H9 (cell line): ENCODE data around the gene TMA7. TPM values are rescaled to one million over a fixed set of nuclear protein-coding genes. Genes with fewer than 3 reads are reported as not detected.
"Not testable (repeated sequence)": the region's sequence is repeated elsewhere in the genome, so short reads cannot be mapped to it uniquely, and the experiment has no call there.

Experiments
- DNase-seq: peaks from one replicate; pipeline ENCODE4 v3.0.0-alpha.2; 2017
- H2AFZ ChIP-seq: one replicate; pipeline ENCODE4 v1.6.1; 2013; ENCODE audit warnings: mild to moderate bottlenecking, low read length, control low read depth, moderate library complexity
- H2AK5ac ChIP-seq: 2 replicates; pipeline ENCODE4 v1.6.1; 2013; ENCODE audit warnings: low read length, control low read depth, mixed read lengths; ENCODE audit not compliant: insufficient read length
- H2BK120ac ChIP-seq: one replicate; pipeline ENCODE4 v1.6.1; 2013; ENCODE audit warnings: low read depth, mild to moderate bottlenecking, low read length, control low read depth, inconsistent platforms; ENCODE audit not compliant: poor library complexity, severe bottlenecking
- H2BK12ac ChIP-seq: 2 replicates; pipeline ENCODE4 v1.6.1; 2013; ENCODE audit warnings: low read length, control low read depth, mixed read lengths, low read depth; ENCODE audit not compliant: insufficient read length
- H2BK15ac ChIP-seq: 2 replicates; pipeline ENCODE4 v1.6.1; 2013; ENCODE audit warnings: low read depth, low read length, control low read depth
- H2BK20ac ChIP-seq: one replicate; pipeline ENCODE4 v1.6.1; 2013; ENCODE audit warnings: low read depth, mild to moderate bottlenecking, low read length, control low read depth, inconsistent platforms; ENCODE audit not compliant: poor library complexity, severe bottlenecking
- H2BK5ac ChIP-seq: 2 replicates; pipeline ENCODE4 v1.6.1; 2013; ENCODE audit warnings: low read length, control low read depth, mixed read lengths; ENCODE audit not compliant: insufficient read length
- H3K14ac ChIP-seq: 2 replicates; pipeline ENCODE4 v1.6.1; 2013; ENCODE audit warnings: low read length, control low read depth; ENCODE audit not compliant: insufficient read depth
- H3K18ac ChIP-seq: 2 replicates; pipeline ENCODE4 v1.6.1; 2013; ENCODE audit warnings: low read depth, mild to moderate bottlenecking, mixed read lengths, low read length, control low read depth; ENCODE audit not compliant: insufficient read length
- H3K23ac ChIP-seq: 2 replicates; pipeline ENCODE4 v1.6.1; 2013; ENCODE audit warnings: low read length, control low read depth, mixed read lengths, low read depth; ENCODE audit not compliant: insufficient read length
- H3K23me2 ChIP-seq: 2 replicates; pipeline ENCODE4 v1.6.1; 2013; ENCODE audit warnings: low read depth, mild to moderate bottlenecking, mixed read lengths, low read length, control low read depth; ENCODE audit not compliant: insufficient read length, poor library complexity, severe bottlenecking
- H3K27ac ChIP-seq: 2 replicates; pipeline ENCODE4 v1.5.1; 2013; ENCODE audit warnings: low read length, control low read depth, mixed read lengths, low read depth; ENCODE audit not compliant: insufficient read length
- H3K27me3 ChIP-seq: 2 replicates; pipeline ENCODE4 v1.6.1; 2013; ENCODE audit warnings: low read length, control low read depth, inconsistent platforms; ENCODE audit not compliant: insufficient read depth
- H3K4ac ChIP-seq: 2 replicates; pipeline ENCODE4 v1.6.1; 2013; ENCODE audit warnings: low read depth, mild to moderate bottlenecking, control low read depth, inconsistent platforms, low read length, moderate library complexity
- H3K4me1 ChIP-seq: 2 replicates; pipeline ENCODE4 v1.6.1; 2013; ENCODE audit warnings: low read length, control low read depth, inconsistent platforms; ENCODE audit not compliant: insufficient read depth
- H3K4me2 ChIP-seq: 2 replicates; pipeline ENCODE4 v1.6.1; 2013; ENCODE audit warnings: low read length, control low read depth, mixed read lengths; ENCODE audit not compliant: insufficient read length, insufficient read depth
- H3K56ac ChIP-seq: 2 replicates; pipeline ENCODE4 v1.6.1; 2013; ENCODE audit warnings: low read depth, mild to moderate bottlenecking, mixed read lengths, low read length, control low read depth; ENCODE audit not compliant: insufficient read length
- H3K79me1 ChIP-seq: 2 replicates; pipeline ENCODE4 v1.6.1; 2013; ENCODE audit warnings: low read depth, mild to moderate bottlenecking, moderate library complexity, low read length, control low read depth, inconsistent platforms; ENCODE audit not compliant: insufficient read depth, poor library complexity, severe bottlenecking
- H3K79me2 ChIP-seq: 2 replicates; pipeline ENCODE4 v1.6.1; 2013; ENCODE audit warnings: low read length, control low read depth, inconsistent platforms; ENCODE audit not compliant: insufficient read depth
- H3K9ac ChIP-seq: 2 replicates; pipeline ENCODE4 v1.6.1; 2013; ENCODE audit warnings: low read length, control low read depth, mixed read lengths; ENCODE audit not compliant: insufficient read length; ENCODE audit errors: extremely low read depth
- H3K9me3 ChIP-seq: one replicate; pipeline ENCODE4 v1.6.1; 2013; ENCODE audit warnings: low read depth, low read length, inconsistent platforms; ENCODE audit not compliant: control insufficient read depth
- H3T11ph ChIP-seq: one replicate; pipeline ENCODE4 v1.6.1; 2013; ENCODE audit warnings: mild to moderate bottlenecking, low read length, control low read depth, inconsistent platforms
- H4K20me1 ChIP-seq: one replicate; pipeline ENCODE4 v1.6.1; 2013; ENCODE audit not compliant: control insufficient read depth, insufficient read length, insufficient read depth
- H4K5ac ChIP-seq: 2 replicates; pipeline ENCODE4 v1.6.1; 2013; ENCODE audit warnings: low read depth, mild to moderate bottlenecking, mixed read lengths, low read length, control low read depth; ENCODE audit not compliant: insufficient read length
- H4K8ac ChIP-seq: replicated peaks from 2 replicates; pipeline ENCODE4 v1.6.1; 2013; ENCODE audit warnings: low read length, control low read depth, mixed read lengths, low read depth; ENCODE audit not compliant: insufficient read length
- H4K91ac ChIP-seq: 2 replicates; pipeline ENCODE4 v1.6.1; 2013; ENCODE audit warnings: low read depth, mild to moderate bottlenecking, moderate library complexity, mixed read lengths, low read length, control low read depth; ENCODE audit not compliant: insufficient read length
- H3K27ac Mint-ChIP-seq, 3 experiments: 2 replicates in 2 of 3; 3 replicates in 1 of 3; pipeline ENCODE4 v1.8.0; 2020 to 2021; ENCODE audit warnings: mixed read lengths in 3 of 3, mild to moderate bottlenecking in 1 of 3, moderate library complexity in 1 of 3
- H3K27me3 Mint-ChIP-seq: 2 replicates; pipeline ENCODE4 v1.8.0; 2021; ENCODE audit warnings: low read depth, mild to moderate bottlenecking, moderate library complexity, mixed read lengths
- H3K36me3 Mint-ChIP-seq, 3 experiments: 2 replicates in 2 of 3; 3 replicates in 1 of 3; pipeline ENCODE4 v1.8.0; 2020 to 2021; ENCODE audit warnings: low read depth in 3 of 3, mixed read lengths in 3 of 3; ENCODE audit not compliant: insufficient read depth in 1 of 3
- H3K4me1 Mint-ChIP-seq, 2 experiments: 2 replicates each; pipeline ENCODE4 v1.8.0; 2020; ENCODE audit warnings: mixed read lengths in 2 of 2
- H3K4me3 Mint-ChIP-seq, 2 experiments: 2 replicates in 1 of 2; 3 replicates in 1 of 2; pipeline ENCODE4 v1.8.0; 2020 to 2021; ENCODE audit warnings: mild to moderate bottlenecking in 2 of 2, mixed read lengths in 2 of 2, moderate library complexity in 1 of 2
- H3K9me3 Mint-ChIP-seq, 2 experiments: 2 replicates in 1 of 2; 3 replicates in 1 of 2; pipeline ENCODE4 v1.8.0; 2020; ENCODE audit warnings: mild to moderate bottlenecking in 2 of 2, mixed read lengths in 2 of 2, moderate library complexity in 1 of 2
- CTCF ChIP-seq: fragments of 200-600 bp; sonication (generic); conservative IDR thresholded peaks from 3 replicates; pipeline ENCODE4 v1.8.0; 2021; ENCODE audit warnings: antibody characterized with exemption, mild to moderate bottlenecking
- WGBS: extraction: QIAGEN DNeasy Blood & Tissue Kit; methylation state at CpG from one replicate; pipeline ENCODE4 v1.1.7; 2013; ENCODE audit warnings: missing lambda C conversion rate, low lambda C conversion rate, mixed read lengths; ENCODE audit not compliant: insufficient read length; ENCODE audit errors: extremely low coverage; 5-methylcytosine and 5-hydroxymethylcytosine counted together
- total RNA-seq: library from RNA; stranded (reverse); gene quantifications from 2 replicates; pipeline ENCODE4 v1.2.1, GENCODE V29; 2021

The TMA7 gene
- total RNA-seq, 1 experiment from 2014 or later = 305 TPM

- peaks cover 5% of the 10 kb centered on the region for H3K23me2 ChIP-seq
- no peak overlapping the region for H2AK5ac ChIP-seq
- H2BK120ac ChIP-seq = no peak overlapping the region
- no peaks in the 10 kb centered on the region; the same call in 1 of the 2 replicates for H3K79me2 ChIP-seq
- peaks cover 7% of the 10 kb centered on the region; the same call in 1 of the 2 replicates for H3K4me1 ChIP-seq
- Mint-ChIP-seq H3K9me3 (no peaks in the 10 kb centered on the region; a peak in 1 of 5 replicates), H3K36me3 (peaks cover 14 to 16% (median 15%) of the 10 kb centered on the region in 3 experiments), H3K27ac (peak overlapping the region; percentile 81 to 99 (median 98)), H3K4me1 (peaks cover 38 to 42% of the 10 kb centered on the region in 2 experiments), H3K27me3 (no peaks in the 10 kb centered on the region; the same call in 1 of the 2 replicates), H3K4me3 (peak overlapping the region; percentile 84 to 88)
- H2BK15ac ChIP-seq = no peak overlapping the region
- no peak overlapping the region for H2BK12ac ChIP-seq
- H4K20me1 ChIP-seq = no peaks in the 10 kb centered on the region
- no peak overlapping the region for H4K5ac ChIP-seq
- TF ChIP-seq CTCF = no peak
- H3K56ac ChIP-seq = no peak overlapping the region
- no peak overlapping the region for H2AFZ ChIP-seq
- no peak overlapping the region for H3K23ac ChIP-seq
- no peak overlapping the region for H2BK5ac ChIP-seq
- no peak overlapping the region for H3K4me2 ChIP-seq
- no peak overlapping the region for H3T11ph ChIP-seq
- no peak overlapping the region for H3K4ac ChIP-seq
- no peaks in the 10 kb centered on the region for H3K79me1 ChIP-seq
- H3K9ac ChIP-seq = no peak overlapping the region
- H3K18ac ChIP-seq = no peak overlapping the region
- WGBS = no CpG with 5 or more reads among the region's 5 CpGs
- no peak overlapping the region for H4K8ac ChIP-seq
- peak overlapping the region; percentile 4 for H3K27ac ChIP-seq
- H3K27me3 ChIP-seq = no peaks in the 10 kb centered on the region
- H3K14ac ChIP-seq = no peak overlapping the region
- H2BK20ac ChIP-seq = no peak overlapping the region
- H4K91ac ChIP-seq = no peak overlapping the region
- no peak for DNase-seq
- H3K9me3 ChIP-seq = no peaks in the 10 kb centered on the region
Measured at GRCh38 chr3:48473617-48473952, 33.5 kb downstream of the TMA7 start.

- H3K4me2 ChIP-seq, H4K91ac ChIP-seq, H4K8ac ChIP-seq, H3K9me3 Mint-ChIP-seq, H3K18ac ChIP-seq, H2AK5ac ChIP-seq, H4K20me1 ChIP-seq, H4K5ac ChIP-seq, H3K4ac ChIP-seq, H3K4me3 Mint-ChIP-seq, H2BK20ac ChIP-seq, H3K9ac ChIP-seq, H3K27me3 Mint-ChIP-seq, H3K79me1 ChIP-seq, H3K27me3 ChIP-seq, H3K9me3 ChIP-seq, H3T11ph ChIP-seq, H2BK120ac ChIP-seq, DNase-seq, H2BK5ac ChIP-seq, H3K23me2 ChIP-seq, H3K4me1 ChIP-seq, H2BK15ac ChIP-seq, H2BK12ac ChIP-seq, H2AFZ ChIP-seq, H3K23ac ChIP-seq, H3K27ac ChIP-seq, H3K56ac ChIP-seq, H3K14ac ChIP-seq, H3K79me2 ChIP-seq: not testable (repeated sequence)
- peaks cover 42 to 47% of the 10 kb centered on the region in 2 experiments for H3K4me1 Mint-ChIP-seq
- WGBS = no CpG with 5 or more reads among the region's 4 CpGs
- peak overlapping the region in 1 of 3 experiments; percentile 99; a peak in 1 of 7 replicates for H3K27ac Mint-ChIP-seq
- peaks cover 11% of the 10 kb centered on the region in 3 experiments; a peak in 6 of 7 replicates for H3K36me3 Mint-ChIP-seq
Measured at GRCh38 chr3:48474031-48474430, 34.0 kb downstream of the TMA7 start.
